ENCODE measurements around the gene CLASP1. TPM values are rescaled to one million over a fixed set of nuclear protein-coding genes. Genes with fewer than 3 reads are reported as not detected.
A peak's percentile ranks its signal among the peaks of the same experiment; 100 is the strongest.
"Not testable (repeated sequence)": the region's sequence is repeated elsewhere in the genome, so short reads cannot be mapped to it uniquely, and the experiment has no call there.

CLASP1 gene
- total RNA-seq, 1 experiment from 2014 or later, result 40.0 TPM

DNA sequence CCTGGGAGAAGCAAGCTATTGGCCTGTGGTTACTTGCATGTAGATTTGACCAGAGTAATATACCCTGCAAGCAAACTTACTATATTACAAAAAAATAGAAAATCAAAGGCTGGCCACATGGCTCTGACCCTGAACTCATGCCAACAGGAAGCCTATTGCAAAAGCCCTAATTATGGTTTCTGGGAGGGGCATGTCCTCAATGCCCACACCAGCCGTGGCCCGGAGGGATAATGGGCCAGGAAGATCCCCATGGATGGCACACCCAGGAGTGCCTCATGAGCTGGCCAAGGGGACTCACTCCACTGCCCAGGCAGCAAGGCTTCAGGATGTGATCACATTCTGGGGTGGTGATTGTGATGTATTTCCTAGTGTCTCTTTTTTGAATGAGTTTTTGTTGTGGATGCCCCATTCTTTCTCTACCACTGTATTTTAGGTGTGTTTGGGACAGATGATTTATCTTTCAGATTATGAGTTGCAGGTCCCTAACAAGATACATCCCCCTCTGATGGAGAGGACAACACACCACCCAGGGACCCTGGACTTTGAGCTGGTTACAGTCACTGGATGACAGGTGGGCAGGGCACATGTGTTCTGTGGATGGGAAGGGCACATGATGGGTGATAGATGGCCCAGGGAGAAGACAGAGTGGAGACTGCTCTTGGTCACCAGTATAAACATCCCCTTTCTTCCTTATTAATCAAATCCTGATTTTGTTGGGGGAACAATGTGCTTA, 345.6 kb downstream of the CLASP1 start:
- no peak for DNase-seq (ENCODE audit: extremely low read depth, low read depth)

DNA sequence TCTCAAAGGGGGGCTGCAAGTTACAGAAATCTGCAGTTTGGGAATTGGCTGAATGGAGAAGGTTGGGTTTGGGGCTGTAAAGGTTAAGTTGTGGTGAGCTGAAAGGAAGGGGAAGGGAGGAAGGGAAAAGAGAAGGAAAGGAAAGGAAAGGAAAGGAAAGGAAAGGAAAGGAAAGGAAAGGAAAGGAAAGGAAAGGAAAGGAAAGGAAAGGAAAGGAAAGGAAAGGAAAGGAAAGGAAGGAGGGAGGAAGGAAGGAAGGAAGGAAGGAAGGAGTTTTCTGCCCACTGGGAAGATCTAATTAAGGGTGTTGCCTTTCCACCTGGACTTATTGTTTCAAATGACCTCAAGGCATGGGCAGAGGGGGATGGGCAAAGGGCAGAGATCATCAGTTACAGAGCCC, 348.1 kb downstream of the CLASP1 start:
- DNase-seq (ENCODE audit: extremely low read depth, low read depth), result not testable (repeated sequence)

DNA sequence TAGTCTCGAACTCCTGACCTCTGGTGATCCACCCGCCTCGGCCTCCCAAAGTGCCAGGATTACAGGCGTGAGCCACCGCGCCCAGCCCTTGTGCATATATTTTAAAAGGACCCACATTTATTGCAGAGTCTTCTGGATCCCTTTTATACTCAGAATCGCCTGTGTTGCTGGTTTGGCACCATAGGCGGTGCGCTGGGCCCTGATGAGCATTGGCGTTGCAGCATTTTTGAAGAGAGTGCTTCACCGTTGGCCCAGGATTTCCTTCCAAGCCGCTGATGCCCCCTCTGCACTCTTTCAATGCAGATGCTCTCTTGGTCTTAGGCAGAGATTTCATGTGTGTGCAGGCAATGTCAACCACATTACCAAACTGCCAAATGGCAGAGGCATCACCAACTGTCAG, 350.8 kb downstream of the CLASP1 start:
- DNase-seq (ENCODE audit: extremely low read depth, low read depth), result no peak

DNA sequence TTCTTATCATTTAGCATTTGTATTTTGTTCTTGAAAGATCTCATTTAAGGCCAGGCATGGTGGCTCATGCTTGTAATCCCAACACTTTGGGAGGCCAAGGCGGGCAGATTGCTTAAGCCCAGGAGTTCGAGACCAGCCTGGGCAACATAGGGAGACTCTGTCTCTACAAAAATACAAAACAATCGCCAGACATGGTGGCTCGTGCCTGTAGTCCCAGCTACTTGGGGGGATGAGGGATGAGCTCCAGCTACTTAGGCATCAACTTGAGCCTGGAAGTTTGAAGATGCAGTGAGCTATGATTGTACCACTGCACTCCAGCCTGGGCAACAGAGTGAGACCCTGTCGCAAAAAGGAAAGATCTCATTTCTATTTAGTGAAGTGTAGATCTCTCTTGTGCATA, 351.4 kb downstream of the CLASP1 start:
- not testable (repeated sequence) for DNase-seq (ENCODE audit: extremely low read depth, low read depth)

DNA sequence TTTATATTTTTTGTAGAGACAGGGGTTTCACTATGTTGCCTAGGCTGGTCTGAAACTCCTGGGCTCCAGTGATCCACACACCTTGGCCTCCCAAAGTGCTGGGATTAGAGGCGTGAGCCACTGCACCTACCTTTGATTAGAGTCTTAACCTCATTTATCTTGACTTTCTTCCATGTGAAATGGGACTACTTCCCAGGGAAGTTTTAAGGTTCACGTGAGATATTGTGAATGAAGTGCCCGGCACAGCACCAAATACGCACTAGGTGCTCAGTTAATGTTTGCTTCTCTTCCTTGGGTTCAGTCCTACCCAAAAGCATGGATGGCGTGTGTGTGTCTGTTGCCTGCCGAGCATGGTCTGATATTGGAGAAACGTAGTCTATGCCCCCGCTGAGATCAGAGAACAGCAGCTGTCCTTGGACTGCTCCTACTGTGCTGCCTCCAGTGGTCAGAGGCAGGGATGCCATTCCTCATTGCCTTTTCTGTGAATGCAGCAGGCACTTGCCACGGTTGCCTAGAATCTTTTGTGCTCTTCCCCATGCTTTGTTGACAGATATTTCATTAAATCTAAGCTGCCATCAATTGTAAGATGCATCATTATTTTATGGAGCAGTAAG, 351.9 kb downstream of the CLASP1 start:
- DNase-seq (ENCODE audit: extremely low read depth, low read depth), result peak; percentile 25

DNA sequence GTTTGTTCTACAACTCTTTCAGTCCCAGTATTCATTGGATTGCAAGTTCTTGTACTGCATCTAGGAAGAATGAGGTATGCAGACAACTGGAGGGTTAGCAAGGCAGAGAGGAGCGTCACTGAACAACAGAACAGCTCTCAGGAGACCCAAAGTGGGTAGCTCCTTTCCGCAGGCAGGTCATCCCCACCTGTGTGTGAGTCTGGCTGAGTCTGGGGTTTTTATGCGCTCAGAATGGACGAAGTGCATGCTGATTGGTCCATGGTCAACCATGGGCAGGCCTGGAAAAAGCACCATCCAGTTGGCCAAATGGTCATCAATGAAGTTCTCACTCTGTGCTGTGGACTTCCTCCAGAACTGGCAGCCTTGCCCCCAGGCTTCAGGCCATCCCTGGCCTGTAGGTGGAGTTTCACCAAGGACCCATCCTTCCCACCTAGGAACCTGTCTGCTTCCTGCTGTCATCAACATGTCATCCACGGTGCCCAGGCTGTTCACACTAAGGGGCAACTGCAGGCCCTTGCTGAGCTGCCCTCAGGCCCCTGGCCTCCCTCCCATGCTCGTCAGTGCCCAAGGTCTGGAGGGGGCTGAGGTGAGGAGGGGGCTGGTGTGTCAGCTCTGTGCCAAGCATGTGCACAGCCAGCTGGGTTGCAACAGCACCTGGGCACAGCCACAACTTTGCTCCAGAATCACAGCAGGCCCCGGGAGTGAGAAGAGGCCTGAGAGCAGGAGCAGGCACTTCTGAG, 353.2 kb downstream of the CLASP1 start:
- DNase-seq (ENCODE audit: extremely low read depth, low read depth), result no peak

DNA sequence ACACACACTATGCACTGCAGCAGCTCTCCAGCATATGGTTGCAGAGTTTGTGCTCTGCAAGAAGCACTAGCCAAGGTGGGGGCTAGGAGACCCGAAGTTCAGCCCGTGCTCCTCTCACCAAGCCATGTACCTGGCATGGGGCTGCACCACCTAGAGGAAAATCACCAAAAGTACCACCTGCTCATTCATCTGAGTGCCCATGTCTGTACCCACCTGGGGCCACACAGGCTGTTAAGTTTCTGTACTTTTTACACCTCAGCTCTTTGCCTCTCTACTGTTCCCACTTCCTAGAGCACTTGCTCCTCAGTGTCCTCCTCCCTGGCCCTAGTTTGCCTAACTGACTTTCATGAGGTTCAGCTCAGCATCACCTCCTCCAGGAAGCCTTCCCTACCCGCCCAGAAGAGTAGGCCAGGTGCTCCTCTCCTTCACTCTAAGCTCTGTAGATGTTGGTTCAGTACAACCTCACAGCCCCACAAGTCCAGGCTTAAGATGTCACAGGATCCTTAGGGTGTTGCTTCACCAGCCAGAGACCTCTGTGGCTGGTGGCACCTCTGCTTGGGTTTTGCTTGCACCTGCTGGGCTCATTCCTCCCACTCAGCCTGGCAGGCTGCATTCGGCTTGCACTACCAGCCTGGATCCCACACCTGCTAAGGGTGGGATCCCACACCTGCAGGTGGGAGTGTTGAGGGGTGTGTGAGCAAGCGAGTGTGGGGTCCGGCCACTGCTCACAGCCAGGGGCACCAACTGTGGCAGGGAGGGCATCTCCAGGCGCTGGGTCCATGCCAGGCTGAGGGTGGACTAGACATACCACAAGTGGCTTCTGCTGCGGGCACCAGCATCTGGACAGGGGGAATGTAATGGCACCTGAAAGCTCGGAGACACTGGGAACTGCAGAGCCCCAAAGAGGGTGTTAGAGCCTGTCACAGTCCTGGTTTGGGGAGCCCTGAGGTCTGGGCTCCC, 354.1 kb downstream of the CLASP1 start:
- DNase-seq (ENCODE audit: extremely low read depth, low read depth), result no peak

DNA sequence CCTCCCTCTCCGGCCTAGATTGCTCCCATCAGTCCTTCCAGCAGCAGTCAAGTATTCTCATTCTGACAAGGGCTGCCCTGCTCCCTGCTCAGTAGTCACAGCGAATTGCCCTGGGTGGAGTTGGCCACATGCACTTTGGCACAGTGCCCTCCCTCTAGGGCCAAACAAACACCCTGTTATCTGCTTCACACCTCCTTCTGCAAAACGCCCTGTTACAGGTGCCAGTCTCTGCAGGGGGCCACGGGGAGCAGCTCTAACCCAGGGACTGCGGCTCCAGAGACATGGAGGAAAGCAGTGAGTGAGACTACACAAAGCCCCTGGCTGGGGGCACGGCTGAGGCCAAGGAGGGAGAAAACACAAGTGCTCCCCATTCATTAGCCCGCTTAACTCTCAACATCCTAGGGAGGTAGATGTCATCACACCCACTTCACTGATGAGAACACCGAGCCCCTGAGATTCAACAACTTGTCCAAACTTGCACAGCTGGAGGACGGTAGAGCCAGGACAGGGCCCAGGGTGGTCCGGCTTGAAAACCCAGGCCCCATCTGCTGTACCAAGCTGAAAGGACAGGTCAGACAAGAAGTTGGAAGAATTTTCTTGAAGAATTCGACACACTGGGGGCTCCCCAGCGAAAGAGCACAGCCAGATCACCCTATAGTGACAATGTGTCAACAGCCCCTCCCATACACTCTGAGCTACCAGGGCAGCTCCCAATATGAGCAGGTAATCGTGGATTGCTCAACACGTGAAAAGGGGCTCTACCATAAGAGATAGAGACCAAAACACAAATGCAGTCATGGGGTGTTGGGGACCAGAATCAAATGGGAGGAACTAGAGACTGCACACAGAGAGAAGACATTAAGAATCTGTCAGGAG, 355.6 kb downstream of the CLASP1 start:
- DNase-seq (ENCODE audit: extremely low read depth, low read depth), result no peak

DNA sequence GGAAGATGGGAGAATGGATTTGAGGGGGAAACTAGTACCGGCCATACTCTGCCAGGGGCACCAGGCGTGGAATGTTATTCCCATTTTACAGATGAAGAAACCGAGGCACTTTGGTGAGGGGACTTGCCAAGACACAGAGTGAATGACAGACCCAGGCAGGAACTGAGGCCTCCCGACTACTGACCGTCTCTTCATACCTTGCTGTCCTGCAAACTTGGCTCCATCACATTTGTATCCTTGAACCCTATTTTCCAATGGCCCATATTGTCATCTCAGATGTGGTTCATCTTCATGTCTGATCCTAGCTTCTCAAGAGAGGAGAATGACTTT, 358.0 kb downstream of the CLASP1 start:
- DNase-seq (ENCODE audit: extremely low read depth, low read depth), result no peak

DNA sequence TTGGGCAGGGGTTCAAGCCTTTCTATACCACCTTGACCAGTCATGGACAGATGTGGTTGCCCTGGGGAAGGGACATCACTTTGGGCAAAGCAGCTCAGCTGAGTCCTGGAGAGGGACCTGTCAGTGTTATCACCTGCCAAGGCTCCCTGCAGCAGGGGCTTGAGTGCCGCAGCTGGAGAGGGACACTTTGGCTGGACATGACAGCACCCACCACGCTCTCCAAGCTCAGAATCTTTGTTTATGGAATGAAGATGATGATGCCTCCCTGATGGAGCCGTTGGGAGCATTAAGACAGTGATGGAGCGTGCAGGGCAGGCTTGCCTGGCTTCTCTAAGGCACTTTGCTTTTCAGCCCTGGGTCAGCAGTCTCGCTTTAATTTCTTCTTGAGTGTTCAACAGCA, 360.0 kb downstream of the CLASP1 start:
- DNase-seq (ENCODE audit: extremely low read depth, low read depth), result no peak

DNA sequence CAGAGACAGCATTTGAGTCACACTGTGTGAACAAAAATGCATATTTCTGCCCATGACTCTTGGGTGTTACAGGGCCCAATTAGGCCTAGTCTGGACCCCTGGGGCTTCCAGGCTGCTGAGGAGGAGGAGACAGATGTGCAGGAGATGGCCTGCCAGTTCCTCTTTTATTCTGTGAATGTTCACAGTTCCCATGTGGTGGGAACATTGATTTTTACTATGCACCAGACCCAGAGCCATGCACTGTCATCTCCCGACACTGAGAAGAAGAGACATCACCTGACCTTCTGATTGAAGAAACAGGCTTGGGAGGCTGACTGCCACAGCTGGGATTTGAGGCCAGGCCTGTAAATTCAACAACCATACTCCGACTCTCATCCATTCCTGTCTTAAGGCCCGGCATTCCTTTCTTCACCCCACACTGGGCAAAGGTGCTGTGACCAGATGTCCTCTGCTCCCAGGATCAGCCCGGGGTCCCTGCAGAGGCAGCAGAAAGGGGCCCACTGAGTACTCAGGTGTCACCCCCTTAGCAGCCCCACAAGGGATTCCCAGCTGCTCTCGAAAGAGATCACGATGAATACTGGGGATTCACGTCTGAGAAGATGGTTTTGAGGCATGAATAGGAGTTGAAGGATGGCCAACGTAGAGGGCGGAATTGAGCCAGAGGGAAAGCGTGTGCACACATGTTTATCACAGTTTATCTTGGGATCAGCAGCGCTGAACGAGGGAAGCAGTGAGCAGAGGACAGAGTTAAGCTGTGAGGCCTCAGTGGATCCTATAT, 360.6 kb downstream of the CLASP1 start:
- no peak for DNase-seq (ENCODE audit: extremely low read depth, low read depth)

DNA sequence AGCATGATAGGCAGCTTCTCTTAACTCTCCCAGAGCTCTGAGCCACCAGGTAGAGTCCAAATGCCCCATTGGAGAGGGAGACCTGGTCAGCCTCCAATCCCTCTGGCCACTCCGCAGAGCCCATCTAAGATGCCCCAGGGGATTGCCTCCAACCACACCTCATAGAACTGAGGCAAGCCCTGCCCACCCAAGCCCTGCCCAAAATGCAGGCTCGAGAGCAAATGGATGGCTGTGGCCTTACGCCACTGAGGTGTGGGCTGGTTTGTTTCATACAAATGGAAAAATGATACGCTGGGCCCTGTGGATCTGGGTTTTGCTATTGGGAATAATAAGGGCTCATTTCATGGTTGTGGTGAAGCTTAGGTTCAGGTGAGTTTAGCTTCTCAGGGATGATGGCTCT, 361.3 kb downstream of the CLASP1 start:
- DNase-seq (ENCODE audit: extremely low read depth, low read depth), result no peak

Small RNA genes within 50 kb of the gene (small RNA-seq; reads per million reads assigned to genes)
- 0 reads per million in 2 experiments for gene RF00019
- gene RNU4ATAC, result 219 to 3,457 reads per million in 2 experiments

Other genes with a start within 250 kb of the CLASP1 start
- gene RNU4ATAC, start 118.6 kb downstream of the CLASP1 start, total RNA-seq (2014; rRNA removed; shearing (Covaris generic)), result not detected in 2 replicates
- gene NIFK, start 87.4 kb upstream of the CLASP1 start, total RNA-seq (2014; rRNA removed; shearing (Covaris generic)), result 164 and 173 TPM in 2 replicates
- 78.4 and 89.7 TPM in 2 replicates for gene TSN, start 106.2 kb upstream of the CLASP1 start, total RNA-seq (2014; rRNA removed; shearing (Covaris generic))